NCI-H2107 treated with DMSO at 0.1 percent for 48 hours (cell line): ENCODE data around the gene PLEKHO2.

ENCODE experiments used
- DNase-seq: peaks from one replicate; lab custom pipeline; 2025; ENCODE audit not compliant: unreplicated experiment; lab: John Stamatoyannopoulos, UW

PLEKHO2 gene

DNA sequence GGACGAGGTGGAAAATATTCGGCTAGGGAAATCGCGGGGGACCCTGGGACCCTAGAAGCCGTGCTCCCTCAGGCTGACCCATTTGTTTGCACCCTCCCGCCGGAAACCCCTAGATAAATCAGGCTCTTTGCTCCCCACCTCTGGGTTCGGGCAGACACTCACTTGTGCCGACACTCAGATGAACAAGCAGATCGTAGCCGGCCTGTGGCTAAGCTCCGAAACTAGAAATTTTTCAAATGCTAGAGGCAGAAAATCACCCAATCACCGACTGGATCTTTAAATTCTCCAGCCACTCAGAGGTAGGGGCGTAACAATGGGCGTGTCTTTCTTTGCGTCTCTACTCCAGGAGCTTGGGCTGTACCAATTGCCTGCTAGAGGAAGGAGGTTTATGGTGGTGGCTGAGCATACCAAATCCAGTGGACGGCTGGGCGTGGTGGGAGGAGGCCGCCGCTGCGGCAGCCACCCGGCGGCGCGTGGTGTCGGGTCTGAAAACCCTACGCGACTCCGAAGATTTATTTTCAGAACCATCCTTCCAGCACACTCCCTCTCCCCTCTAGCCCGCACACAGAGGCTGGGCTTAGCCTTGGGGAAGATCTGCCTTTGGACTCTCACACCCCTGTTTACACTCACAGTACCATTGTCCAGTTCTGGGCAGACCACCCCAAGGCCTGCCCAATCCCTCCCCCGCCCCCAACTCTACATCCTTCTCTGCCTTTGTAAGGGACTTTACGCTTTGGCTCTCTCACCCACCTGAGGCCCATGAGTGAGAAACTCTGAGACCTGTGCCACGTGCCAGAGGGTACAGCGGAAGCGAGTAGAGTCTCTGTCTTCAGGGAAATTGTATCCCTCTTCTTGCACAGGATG lies 16.1 kb upstream of the PLEKHO2 start, which contains the start of gene PIF1:
PIF1 (minus strand) TSS at position 217 of the 864 bp plus-strand sequence. CDS start 1,312 bp downstream, outside the sequence.
- DNase-seq = peak; percentile 97

DNA sequence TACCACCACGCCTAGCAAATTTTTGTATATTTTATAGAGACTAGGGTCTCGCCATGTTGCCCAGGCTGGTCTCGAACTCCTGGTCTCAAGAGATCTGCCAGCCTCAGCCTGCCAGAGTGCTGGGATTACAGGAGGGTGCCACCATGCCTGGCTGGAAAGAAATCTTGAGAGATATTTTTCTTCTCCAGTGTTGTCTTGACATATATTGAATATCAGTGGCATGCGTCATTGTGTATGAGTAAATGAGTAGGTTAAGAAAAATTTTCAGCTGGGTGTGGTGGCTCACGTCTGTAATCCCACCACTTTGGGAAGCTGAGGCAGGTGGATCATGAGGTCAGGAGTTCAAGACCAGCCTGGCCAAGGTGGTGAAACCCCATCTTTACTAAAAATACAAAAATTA lies 12.7 kb upstream of the PLEKHO2 start:
- no peak for DNase-seq

- no peak for DNase-seq
Observed at GRCh38 chr15:64833690-64834089, 8.0 kb upstream of the PLEKHO2 start.

GRCh38 chr15:64836023-64836536 lies 5.6 kb upstream of the PLEKHO2 start:
- no peak for DNase-seq

GRCh38 chr15:64837502-64837901 lies 4.2 kb upstream of the PLEKHO2 start:
- no peak for DNase-seq

DNA sequence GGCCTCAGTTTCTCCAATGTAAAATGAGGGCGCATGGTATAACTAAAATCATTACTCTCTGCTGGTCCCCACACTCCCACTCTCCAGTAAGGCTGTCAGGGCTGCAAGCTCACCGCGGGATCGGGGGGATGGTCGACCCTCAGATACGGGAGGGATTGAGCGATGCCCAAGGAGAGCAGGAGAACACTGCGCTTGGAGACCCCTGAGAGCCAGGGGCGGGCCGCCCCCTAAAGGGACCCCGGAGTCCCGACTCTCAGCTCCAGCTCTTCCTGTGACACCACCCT lies 713 bp upstream of the PLEKHO2 start:
- DNase-seq = no peak

GRCh38 chr15:64842096-64842939 lies 603 bp downstream of the PLEKHO2 start:
- no peak for DNase-seq

DNA sequence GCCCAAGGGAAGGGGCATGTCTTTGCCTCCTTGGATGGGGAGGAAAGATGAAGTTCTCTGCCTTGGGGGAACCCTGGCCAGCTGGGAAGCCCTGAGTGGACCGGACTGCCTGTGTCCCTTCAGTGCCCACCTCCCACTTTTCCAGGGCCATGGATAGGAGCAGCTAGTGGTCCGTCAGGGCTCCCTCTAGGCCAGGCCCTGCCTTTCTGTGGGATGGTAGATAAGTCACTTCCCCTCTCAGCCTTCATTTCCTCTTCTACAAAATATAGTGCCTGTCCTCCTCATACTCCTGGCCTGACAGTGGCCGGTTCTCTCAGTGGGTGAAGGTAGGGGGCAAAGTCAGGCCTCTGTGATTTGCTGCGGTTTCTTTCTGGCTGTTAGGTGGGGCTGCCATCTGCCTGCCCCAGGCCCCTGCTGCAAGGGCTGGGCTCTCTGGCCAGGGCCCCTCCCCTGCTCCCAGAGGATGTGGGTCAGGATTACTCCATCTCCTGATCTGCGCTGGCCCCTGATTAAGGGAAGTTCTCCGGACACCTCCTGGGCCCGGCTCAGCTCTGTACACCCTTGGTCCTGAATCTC lies 1.4 kb downstream of the PLEKHO2 start:
- no peak for DNase-seq

GRCh38 chr15:64843991-64844390 lies 2.3 kb downstream of the PLEKHO2 start:
- no peak for DNase-seq

DNA sequence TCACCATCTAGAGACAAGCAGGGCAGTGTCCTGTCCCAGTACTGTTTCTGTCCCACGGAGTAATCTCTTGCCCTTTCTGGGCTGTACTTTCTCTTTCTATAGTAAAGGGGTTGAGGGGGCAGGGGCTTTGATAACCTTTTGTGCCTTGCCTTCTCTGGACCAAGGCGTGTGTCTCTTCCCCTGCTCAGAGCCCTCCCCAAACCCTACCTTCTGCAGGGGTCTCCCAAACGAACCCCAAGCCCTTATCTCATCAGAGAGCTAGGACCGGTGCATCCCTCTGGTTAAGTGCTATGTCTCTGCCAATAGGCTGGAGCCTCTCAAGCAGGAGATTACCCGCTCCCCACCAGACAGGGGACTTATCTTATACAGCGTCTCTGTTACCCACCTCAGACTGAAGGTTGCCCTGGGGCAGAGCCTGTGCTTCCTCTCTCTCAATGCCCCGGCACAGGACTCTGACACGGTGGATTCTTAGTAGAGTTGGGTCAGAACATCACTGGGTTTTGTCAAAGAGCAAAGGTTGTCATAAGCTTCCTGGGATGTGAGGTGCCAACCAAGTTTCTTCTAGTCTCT lies 2.9 kb downstream of the PLEKHO2 start:
- no peak for DNase-seq

DNA sequence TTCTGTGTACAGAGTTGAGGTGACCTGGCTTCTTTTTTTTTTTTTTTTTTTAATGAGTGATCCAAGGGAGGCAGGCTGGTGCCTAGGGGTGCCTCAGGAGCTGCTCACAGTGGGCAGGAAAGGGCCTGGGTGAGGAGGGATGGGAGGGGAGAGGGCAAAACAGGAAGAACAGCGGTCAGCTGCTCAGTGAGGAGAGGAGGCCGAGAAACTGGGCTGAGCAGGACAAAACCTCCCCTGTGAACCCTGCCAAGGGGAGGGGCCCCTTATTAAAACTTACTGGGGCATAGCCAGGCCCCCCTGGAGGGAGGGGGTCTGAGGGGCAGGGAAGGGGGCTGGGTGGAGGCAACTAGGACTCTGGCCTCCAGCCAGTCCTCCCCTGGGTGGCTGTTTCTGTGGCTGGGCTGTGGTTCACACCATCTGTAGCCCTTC lies 3.5 kb downstream of the PLEKHO2 start:
- DNase-seq = no peak

DNA sequence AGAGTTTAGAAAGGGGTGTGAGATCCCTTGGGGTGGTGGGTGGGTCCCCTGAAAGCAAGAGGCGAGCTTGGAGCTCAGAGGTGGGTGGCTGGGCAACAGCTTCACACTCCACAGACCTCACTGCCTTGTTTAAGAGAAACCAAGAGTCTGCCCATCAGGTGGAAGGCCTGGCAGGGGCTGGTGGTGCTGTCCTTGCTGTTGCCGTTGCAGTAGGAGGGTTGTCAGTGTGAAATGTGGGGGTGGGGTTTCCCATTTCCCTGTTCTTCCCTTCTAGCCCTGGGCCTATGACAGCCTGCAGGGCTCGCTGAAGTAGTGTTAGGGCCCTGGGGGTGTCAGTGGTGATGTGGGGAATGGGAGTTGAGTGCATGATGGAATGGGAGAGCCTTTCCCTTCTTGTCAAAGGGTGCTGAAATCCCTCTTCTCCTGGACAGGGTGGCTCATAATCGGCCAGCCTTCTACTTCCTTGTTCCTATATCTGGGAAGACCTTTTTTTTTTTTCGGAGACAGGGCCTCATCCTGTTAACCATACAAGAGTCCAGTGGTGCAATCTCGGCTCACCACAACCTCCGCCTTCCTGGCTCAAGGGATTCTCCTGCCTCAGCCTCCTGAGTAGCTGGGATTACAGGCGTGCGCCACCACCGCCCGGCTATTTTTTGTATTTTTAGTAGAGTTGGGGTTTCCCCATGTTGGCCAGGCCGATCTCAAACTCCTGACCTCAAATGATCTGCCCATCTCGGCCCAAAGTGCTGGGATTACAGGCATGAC lies 4.3 kb downstream of the PLEKHO2 start:
- no peak for DNase-seq

DNA sequence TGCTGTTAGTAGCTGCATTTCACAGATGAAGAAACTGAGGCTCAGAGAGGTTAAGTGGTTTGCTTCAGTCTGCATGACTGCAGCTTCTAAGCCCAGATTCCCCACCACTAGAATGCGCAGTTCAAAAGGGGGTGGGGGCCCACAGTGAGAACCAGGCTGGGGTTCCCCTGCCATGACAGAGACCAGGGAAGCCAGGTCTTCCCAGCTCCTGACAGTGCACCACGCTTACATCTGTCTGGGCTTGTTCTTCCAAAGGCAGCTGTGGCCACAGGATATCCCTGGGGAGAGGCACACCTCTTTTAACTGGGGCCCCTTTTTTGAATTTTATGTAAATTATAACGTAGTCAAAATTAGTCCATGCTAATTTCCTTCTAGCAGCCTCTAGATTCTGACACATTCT lies 5.3 kb downstream of the PLEKHO2 start:
- DNase-seq = no peak

DNA sequence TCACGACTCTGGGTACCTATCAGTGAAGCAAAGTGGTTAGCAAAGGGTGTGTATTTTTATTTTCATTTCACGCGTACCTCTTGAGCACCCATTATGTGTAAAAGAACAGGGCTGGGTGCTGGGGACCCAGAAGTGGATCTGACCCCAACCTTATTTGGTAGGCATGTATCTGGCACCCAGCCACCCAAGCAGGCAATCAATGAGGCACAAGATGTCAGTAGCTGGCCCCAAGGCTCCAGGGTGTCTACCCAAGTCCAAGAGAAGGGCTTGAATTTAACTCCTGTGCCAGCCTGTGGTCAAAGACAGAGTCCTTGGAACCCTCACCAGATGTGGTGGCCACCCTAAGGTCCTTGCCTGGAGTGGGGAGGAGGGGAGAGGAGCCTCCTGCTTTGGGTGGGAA lies 5.7 kb downstream of the PLEKHO2 start:
- DNase-seq = no peak

DNA sequence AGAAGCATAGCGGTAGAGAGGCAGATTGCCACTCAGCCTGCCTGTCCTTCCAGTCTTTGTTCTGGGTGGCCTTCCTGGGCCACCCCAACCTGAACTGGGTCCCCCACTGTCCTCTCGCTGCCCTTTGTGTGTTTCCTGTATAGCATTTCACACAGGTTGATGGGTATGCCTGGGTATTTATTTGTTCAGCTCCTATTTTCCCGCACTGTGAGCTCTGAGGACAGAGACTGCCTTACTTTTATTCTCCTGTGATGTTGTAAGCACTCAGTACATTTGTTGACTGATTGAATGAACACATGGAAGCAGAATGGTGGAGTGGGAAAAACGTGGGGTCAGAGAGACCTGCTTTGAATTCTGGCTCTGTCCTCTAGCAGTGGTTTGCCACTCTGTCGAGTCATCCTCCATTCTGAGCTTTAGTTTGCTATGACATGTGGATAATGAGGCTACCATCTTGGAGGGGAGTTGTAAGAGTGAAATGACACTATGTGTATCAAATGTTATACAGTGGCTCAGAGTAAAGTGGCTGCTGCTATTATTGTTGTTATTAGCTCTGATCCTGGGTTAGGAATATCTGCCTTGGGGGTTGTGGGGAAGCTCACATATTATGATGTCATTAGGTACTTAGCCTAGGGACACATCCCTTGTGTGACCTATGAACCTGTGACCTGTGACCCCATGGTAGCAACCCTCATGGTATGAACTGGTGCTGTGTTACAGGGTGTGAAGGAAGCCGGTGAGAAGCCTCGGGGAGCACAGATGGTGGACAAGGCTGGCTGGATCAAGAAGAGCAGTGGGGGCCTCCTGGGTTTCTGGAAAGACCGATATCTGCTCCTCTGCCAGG lies 6.4 kb downstream of the PLEKHO2 start:
- DNase-seq = no peak

DNA sequence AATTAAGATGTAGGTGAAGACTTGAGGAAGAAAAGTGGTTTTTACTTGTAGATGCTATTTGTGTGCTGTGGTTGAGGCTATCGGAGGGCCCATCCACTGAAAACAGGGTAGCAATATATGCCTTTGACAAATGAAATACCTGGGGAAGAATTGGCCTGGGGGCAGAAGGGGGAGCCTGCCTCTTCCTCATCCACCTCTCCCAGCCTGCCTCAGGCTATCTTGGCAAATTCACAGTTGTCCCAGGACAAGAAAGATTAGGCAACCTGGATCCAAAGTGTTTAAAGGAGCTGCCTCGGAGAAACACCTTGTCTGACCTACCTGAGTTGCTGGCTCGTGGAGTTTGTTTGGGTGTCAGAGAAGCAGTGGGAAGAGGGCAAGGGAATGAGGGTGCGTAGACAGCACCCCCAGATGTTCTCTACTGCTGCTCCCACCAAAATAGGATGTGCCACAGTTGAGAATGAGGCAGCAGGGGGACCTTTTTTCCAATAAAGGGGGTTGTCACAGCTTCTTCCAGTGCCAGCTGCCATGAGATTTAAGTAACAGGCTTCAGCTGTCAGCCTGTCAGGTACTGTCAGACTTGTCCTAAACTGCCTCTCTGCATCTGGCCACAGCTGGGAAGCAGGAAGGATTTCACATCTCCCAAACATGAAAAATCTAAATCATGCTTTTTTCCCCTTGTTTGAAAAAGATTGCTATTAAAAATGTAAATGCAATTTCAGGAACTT lies 9.2 kb downstream of the PLEKHO2 start:
- no peak for DNase-seq

GRCh38 chr15:64851503-64851840 lies 9.8 kb downstream of the PLEKHO2 start:
- no peak for DNase-seq

DNA sequence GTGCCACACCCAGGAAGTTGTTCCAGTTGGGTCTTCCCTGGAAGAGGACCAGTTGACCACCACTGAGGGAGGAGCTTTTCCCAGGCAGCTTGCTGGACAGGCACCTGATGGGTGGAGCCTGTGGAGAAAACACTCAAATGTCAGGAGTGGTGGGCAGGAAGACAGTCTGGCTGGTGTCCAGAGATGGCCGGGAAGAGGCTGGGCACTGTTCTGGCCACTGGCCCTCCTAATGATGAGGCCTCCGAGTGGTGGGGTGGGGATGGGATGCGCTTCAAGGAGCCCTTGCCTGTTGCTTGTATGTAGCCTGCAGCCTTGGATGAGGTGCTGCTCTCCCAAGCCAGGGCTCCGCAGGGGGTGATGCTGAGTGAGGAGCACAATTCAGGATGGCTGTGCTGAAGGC lies 12.3 kb downstream of the PLEKHO2 start:
- no peak for DNase-seq

DNA sequence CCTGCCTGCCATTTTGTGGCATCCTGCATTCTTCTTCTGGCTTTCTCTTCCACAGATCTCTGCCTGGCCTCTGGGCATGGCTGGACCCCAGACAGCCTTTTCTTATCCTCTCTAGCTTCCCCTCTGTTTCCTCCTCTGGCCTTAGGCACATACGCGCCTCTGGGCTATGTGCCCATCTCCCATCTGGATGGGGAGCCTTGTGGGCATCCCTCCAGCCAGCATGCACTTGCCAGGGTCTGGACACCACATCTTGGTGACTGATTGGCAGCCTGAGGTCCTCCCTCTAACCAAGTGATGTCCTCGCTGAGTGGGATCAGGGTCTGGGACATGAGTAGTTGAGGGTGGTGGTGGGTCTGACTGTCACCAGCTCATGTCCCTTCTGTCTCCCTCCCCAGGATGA lies 12.8 kb downstream of the PLEKHO2 start:
- DNase-seq = no peak
